Right lobe of liver (tissue), 4 donors: ENCODE results near the gene GLT1D1.

ENCODE experiments used
- CTCF ChIP-seq, 4 donors: fragments of 200-600 bp in 3 of 4; fragments of 450-650 bp in 1 of 4; IDR thresholded peaks; one replicate each; pipeline versions ENCODE4 v1.5.1 to v1.8.0; 2016 to 2022; ENCODE audit warnings: antibody characterized with exemption in 4 of 4, mild to moderate bottlenecking in 2 of 4
- POLR2A ChIP-seq: fragments of 450-650 bp; IDR thresholded peaks from one replicate; pipeline ENCODE4 v1.6.1; 2017; ENCODE audit warnings: antibody characterized with exemption, mild to moderate bottlenecking
- donor health status: DM: no; HTN: no; CAD: no.
- donor health status: DM: no; HTN: no; CAD: no.
- donor health status: DM: no; HTN: yes; CAD: no.

- TF ChIP-seq CTCF (IDR thresholded peaks at IDR 0.05) (peak; percentile 8 to 36 (median 30)), POLR2A (no peak)
Observed at GRCh38 chr12:128844031-128844635, 9.1 kb upstream of the GLT1D1 start.
